Ramos (cell line): ENCODE data around the gene SNCB.

ENCODE experiments used
- in situ Hi-C: fragments of 300-500 bp; cut with MboI; formaldehyde crosslinking; loops from one replicate; pipeline ENCODE4 v1.14.3; 2022; ENCODE audit warnings: low sequenced_read_pairs; ENCODE audit not compliant: unreplicated experiment

The SNCB gene

DNA sequence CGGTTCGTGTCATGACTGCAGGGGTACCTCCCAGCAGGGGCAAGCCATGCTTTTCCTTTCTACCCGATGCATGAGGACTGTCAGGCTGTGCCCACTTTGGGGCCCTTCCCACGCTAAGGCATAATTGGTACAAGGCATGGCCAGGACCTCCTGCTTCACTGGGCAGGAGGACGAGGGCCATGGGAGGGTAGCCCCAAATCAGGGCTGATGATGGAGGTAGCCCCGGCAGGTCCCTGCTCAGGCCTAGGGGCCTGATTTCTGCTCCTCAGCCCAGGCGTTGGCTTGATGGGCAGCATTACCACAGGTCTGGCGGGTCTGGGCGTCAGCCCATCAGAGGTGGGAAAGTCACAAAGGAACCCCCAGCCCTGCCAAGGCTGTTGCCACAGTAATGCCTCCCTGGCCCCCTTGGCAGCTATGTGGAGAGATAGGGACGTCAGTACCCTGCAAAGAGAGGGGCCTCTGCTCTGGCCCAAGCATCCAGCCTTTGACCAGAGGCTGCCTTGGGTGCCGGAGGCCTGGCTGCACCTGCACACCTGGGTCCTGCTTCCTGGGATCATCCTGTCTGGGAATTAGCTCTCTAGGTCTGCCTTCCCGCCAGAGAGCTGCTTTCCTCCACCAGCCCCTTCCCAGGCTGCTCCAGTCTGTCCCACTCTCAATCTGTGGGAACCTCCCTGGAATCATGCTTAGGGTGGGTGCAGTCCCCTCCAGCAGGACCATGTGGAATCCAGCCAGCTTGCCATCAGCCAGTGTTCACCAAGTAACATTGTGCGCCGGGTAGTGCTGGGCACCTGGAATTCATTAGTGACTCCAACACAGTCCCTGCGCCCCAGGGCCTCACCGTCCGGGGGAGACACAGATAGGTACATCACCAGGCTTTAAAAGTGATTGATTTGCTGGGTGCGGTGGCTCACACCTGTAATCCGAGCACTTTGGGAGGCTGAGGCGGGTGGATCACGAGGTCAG is 32.3 kb upstream of the SNCB start:
- in situ Hi-C loops, result loop anchor here (5.0 kb wide), 1 partner anchor 450 kb away; no protein-coding TSS in a partner anchor

DNA sequence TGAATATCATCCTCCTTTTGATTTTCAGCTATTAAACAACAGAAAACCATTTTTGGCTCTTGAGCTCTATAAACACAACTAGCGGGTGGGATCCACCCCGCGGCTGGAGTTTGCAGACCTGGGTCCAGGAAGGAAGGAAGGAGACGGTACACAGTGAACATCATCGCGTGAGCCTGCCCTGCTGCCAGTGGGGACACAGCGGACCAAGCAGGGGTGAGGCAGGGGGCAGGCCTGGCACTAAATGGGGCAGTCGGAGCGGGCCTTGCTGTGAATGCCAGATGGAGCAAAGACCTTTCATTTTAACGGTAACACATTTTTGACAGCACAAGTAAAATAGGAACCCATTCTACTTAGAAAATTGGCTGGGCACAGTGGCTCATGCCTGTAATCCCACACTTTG is 31.3 kb upstream of the SNCB start:
- in situ Hi-C loops, result loop anchor here (5.0 kb wide), 1 partner anchor 451 kb away; no protein-coding TSS in a partner anchor

DNA sequence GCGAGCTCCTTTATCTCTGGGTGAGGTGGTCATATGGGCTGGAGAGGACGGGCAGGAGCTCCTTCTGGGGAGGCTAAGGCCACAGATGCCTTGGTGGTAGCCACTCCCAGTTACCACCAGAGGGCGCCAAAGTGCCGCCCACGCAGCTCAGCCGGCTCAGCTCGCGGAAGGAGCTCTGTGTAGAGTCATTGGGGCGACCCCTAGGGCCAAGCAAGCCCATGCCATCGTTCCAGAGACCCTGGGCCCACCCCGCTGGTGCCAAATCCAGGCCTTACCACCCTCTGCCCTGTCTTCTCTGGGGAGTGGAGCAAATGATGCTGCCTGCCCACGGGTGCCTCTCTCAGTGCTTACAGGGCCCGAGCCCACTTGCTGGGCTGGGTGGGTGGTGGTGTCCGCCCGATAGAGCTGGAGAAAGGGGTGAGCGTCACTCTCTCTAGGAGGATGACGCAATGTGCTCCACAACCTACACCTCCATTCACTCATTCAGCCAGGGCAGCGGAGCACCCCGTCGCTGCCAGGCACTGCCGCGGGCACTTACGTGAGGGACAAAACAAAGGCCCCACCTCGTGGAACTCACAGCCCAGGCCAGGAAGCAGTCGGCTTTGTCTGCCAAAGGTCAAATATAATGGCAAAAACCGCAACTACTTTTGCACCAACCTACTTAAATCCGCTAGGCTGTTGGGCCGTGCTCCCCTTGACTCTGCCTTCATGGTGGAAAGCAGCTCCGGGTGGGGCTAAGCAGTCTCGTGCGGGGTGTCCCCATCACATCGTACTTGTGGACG is 30.7 kb upstream of the SNCB start:
- in situ Hi-C loops, result loop anchor here (5.0 kb wide), 1 partner anchor 451 kb away; no protein-coding TSS in a partner anchor

DNA sequence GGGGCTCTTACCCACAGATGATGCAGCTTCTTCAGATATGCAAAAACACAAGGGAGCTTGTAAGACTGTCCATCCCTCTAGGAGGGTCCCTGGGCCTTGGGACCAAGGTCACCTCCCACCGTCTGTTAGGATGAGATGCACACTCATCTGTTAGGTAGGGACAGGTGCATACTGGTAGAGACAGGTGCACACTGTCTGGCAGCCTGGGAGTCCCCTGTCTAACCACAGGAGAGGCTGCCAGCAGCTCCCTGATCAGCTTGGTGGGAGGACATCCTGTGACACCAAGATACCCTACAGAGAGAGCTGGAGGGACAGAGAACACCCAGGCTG is 30.2 kb upstream of the SNCB start:
- in situ Hi-C loops, result loop anchor here (5.0 kb wide), 1 partner anchor 452 kb away; no protein-coding TSS in a partner anchor

DNA sequence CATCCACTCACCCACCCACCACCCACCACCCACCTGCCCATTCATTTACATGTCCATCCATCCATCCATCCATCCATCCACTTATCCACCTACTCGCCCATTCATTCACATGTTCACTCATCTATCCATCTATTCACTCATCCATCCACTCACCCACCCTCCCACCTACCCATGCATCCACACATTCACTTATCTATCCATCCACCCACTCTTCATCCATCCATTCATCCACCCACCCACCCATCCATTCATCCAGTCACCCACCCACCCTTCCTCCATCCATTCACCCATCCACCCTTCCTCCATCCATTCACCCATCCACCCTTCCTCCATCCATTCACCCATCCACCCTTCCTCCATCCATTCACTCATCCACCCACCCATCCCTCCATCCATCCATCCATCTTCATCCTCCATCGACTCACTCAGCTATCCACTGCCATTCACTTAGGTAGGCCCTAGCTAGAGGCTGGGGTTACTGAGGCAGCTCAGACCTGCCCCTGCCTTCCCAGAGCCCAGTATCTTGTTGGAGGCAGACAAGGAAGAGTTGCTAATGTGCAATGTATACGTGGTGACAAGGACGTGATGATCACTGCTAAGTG is 29.6 kb upstream of the SNCB start:
- in situ Hi-C loops, result loop anchor here (5.0 kb wide), 1 partner anchor 452 kb away; no protein-coding TSS in a partner anchor

DNA sequence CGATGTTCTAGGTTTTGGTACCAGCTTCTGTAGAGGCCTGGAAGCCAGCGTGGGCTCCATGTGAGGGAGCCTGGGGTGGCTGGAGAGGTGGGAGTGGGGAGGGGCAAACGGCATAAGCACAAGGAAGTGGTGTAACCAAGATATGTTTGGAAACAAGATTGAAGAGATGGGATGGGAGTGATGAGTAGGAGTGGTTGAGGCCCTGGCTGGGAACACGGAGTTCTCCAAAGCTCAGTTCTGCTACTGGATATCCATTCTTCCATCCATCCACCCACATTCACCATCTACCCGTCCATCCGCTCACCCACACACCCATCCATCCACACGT is 29.1 kb upstream of the SNCB start:
- in situ Hi-C loops, result no loop called here

DNA sequence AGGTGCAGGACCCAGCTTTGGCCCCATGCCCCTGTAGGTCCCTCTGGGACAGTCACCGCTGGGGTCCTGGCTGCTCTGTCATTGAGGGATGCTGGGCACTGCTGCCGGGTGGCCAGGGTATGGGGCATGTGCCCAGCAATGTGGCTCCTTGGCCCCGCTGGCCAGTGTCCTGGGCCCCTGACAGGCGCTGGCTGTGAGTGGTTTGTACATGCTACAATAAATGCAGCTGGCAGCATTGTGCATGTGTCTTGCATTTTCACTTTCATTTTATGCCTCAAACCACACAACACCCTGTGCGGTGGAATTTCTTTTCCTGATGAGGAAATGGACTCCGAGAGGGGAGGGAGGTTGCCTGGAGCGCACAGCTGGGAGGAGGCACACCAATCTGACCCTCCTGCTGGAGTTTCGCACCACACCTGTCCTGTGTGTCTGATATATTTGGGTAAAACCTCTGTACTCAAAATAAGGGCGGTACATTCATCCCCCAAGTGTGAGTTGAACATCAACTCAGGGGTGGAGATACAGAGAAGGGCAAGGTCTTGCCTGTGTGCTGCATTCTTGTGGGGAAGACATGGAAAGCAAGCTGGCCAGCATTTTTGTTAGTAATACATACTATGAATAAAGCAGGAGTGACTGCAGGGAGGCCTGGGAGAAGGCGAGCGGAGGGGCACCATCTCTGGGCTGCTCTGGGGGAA is 28.6 kb upstream of the SNCB start:
- in situ Hi-C loops, result no loop called here

DNA sequence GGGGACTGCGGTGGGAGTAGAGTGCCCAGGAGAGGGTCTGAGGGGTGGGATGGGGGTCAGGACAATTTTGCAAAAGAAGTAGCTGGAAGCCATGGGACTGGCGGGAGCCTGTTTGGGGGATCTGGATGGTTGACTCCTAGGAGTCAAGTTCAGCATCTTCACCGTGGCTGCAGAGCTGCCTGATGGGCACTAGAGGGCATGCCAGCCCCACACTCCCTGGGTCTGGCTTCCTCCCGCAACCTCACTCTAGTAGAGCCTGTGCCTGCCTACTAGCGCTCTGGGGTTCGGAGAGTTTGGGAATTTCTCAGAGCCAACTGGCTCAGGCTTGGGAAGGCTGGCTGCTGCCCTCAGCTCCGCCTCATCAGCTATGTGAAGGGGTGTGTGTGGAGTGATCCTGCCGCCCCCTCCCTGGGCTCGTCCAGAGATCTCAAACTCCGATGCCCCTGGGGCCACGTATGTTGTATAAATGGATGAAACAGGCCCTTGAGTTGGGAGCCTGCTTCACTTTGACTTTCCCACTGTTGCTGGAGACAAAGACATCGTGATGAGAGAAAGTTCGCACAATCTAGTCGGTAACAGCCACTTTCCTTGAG is 27.8 kb upstream of the SNCB start:
- in situ Hi-C loops, result no loop called here

DNA sequence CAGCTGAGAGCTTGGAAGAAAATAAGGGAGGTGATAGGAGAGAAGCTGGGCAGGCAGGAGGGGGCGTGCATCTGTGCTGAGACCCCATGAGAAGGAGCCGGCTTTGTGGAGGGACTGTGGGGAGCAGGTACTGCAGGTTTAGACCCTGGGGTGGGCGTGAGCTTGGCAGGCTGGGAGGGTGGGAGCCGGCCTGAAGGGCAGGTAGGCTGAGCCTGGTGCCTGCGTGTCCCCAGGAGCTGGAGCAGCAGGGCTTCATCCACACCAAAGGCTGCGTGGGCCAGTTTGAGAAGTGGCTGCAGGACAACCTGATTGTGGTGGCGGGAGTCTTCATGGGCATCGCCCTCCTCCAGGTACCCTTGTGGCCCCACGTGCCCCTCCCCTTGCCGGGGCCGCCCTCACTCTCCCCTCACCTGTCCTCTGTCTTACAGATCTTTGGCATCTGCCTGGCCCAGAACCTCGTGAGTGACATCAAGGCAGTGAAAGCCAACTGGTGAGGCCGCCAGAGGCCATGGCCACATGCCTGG is 26.2 kb upstream of the SNCB start:
- in situ Hi-C loops, result no loop called here

DNA sequence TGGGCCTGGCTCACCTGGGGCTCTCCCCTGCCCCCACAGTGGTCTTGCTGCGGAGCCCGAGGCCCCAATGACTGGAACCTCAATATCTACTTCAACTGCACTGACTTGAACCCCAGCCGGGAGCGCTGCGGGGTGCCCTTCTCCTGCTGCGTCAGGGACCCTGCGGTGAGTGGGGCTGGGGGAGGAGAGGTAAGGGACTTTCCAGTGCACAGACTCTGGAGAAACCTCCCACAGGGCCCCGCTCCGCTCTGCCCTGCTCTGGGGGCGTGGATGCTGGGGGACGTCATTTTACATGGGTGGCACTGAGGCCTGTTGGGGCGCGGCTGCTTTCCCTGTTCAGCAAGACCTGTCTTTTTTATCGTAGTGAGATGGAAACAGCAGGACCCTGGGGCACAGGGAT is 24.5 kb upstream of the SNCB start:
- in situ Hi-C loops, result no loop called here

DNA sequence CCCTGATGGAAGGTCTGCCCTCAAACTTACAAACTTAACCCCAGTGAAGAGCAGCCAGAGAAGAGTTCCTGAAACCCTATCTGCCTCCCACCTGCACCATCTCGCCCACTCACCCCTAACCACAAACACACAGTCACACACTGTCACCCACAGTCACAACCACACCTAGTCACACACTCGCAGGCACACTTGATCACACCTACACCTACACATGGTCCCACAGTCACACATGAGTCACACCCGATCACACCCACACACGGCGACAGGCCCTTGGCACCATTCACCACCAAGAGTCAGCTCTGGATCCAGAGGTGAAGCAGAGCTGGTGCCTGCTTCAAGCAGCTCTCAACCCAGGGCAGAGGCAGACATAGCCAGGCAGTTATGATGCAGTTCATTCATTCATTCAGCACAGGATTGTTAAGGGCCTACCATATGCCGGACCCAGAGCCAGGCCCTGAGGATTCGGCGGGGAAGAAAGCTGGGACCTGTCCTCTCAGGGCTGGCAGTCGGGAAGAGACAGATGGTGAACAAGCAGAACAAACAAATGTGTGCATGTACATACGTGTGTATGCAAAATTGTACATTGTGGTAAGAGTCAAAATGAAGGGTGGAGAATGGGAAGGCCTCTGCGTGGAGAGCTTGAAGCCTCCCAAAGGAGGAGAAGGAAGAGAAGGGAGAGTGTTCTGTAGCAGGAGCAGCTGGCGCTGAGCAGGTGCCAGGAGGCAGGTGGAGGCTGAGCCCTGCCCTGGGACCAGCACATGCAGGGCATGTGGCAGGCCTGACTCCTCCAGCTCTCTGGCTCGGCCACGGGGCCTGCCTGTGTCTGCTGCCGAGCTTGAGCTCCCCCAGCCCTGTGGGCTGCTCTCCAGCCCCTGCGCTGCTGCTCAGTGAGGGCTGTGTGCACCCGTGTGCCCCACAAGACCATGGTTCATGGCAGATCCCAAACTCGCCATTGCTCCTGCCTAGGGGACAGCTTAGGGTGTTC is 23.4 kb upstream of the SNCB start:
- in situ Hi-C loops, result no loop called here

DNA sequence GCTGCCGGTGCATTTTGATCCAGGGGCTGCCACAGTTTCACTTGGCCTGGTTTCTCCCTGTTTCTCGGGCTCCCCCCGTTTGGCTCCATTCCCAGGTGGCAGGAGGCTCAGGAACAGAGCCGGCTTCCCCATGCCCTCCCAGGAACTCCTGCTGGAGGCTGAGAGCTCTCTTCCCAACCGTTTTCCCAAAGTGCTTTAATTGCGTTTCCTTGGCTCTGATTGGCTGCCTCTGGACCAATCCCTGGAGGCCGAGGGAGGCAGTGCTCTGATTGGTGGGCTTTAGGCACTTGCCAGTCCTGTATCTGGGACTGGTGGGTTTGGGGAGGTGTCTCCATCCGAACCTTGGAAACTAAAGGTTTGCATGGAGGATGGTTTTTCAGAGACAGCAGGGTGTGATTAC is 21.8 kb upstream of the SNCB start:
- in situ Hi-C loops, result no loop called here

DNA sequence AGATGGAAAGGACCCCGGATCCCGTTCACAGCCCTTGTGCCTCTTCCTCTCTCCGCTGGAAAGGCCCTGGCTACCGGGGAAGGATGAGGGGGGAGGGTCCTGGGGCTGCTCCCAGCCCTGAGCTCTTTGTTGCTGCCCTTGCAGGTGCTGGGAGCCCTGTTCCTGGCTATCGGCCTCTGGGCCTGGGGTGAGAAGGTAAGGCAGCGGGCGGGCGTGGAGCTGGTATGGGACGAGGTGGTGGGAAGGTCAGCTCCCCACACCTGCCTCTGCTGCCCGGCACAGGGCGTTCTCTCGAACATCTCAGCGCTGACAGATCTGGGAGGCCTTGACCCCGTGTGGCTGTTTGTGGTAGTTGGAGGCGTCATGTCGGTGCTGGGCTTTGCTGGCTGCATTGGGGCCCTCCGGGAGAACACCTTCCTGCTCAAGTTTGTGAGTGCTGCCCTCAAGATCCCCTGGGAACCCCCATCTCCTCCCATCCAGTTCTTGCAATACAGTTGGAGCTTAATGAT is 21.2 kb upstream of the SNCB start:
- in situ Hi-C loops, result no loop called here

DNA sequence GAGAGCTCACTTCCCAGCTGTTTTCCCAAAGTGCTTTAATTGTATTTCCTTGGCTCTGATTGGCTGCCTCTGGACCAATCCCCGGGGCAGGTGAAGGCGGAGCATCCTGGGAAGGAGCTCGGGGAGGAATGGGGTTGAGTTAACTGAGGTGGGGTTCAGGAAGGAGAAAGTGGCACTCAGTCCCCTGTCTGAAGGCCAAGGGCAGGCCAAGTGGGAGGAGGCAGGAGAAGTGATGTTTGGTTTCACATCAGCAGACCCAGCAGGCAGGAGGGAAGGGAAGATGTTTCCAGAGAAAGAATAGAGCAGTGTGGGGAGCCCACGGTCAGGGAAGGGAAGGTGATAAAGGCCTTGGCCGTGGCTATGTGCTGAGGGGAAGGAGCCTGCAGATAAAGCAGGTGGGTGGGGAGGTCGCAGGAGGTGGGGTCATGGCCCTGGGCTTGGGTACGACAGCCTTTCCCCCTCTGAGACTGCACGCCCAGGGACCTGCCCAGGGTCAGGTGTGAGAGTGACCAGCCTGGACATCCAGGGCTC is 20.1 kb upstream of the SNCB start:
- in situ Hi-C loops, result no loop called here

DNA sequence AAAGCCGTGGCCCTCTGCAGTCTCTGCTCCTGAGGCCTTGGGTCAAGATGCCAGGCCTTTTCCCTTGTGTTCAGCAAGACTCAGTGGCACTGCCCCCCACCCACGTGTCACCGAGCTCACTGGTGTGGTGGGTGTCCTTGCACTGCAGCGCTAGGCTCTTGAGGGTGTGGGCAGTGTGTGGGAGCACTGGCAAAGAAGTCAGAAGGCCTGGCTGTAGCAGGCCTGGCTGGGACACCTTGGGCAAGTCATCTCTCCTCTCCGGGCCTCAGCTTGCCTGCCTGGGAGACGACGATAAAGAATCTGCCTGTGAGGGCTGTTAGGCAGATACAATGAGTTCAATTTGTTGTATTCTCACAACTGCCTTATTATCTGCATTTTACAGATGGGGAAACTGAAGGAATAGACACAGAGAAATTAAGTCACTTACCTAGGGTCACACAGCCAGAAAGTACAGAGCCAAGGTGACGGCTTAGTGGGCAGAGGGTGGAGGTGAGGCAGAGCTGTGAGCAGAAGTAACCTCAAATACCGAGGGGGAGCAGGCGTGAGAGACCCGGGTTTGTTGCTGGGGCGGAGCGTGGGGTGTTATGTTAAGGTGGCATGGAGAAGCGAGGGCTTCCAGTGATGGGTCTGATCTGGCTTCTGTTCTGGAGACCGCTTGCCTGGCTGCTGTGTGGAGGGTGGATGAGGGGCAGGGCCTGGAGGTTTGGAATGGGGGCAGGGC is 18.3 kb upstream of the SNCB start:
- in situ Hi-C loops, result no loop called here

DNA sequence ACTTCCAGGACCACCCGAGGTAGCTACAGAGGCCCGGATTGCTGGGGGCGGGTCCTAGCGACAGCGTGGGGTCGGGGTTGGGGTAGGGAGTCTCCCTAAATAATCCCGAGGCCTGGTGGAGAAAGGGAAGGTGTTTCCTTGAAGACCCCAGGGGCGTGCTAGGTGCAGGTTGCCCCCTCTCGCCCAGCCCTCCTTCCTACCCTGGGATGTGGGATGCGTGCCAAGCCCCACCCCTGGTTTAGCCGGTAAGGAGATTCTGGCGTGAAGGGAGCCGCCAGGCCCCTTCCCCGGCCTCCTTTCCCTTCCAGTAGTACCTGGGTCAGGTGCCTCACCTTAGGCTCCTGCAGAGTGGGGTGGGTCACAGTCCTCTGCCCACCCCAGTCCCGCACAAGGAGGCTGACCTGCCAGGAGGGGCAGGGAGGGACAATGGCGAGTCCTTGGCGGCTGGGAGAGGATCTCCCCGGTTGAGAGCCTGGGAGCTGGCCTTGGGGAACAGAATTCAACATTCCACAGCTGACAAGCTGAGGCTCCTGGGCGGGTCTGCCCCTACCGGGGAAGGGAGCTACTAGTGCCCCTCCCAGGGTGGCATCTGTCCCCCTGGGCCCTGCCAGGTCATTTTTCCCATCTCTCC is 17.6 kb upstream of the SNCB start:
- in situ Hi-C loops, result no loop called here
